ENCODE measurements around the gene CSNK1G2.

Gene CSNK1G2

GRCh38 chr19:1954532-1954933 is 13.6 kb downstream of the CSNK1G2 start:
- TF ChIP-seq, protein P1, sequence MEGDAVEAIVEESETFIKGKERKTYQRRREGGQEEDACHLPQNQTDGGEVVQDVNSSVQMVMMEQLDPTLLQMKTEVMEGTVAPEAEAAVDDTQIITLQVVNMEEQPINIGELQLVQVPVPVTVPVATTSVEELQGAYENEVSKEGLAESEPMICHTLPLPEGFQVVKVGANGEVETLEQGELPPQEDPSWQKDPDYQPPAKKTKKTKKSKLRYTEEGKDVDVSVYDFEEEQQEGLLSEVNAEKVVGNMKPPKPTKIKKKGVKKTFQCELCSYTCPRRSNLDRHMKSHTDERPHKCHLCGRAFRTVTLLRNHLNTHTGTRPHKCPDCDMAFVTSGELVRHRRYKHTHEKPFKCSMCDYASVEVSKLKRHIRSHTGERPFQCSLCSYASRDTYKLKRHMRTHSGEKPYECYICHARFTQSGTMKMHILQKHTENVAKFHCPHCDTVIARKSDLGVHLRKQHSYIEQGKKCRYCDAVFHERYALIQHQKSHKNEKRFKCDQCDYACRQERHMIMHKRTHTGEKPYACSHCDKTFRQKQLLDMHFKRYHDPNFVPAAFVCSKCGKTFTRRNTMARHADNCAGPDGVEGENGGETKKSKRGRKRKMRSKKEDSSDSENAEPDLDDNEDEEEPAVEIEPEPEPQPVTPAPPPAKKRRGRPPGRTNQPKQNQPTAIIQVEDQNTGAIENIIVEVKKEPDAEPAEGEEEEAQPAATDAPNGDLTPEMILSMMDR (IDR thresholded peaks at IDR 0.05; ENCODE audit: low read depth, low read length, missing control alignments), result no peak
- H3K4me3 ChIP-seq (ENCODE audit: low read depth, low read length), result no peak overlapping the region
- DNase-seq (ENCODE audit: low read depth), result no peak

- no peak for DNase-seq (ENCODE audit: low read depth)
- H3K4me3 ChIP-seq (ENCODE audit: low read depth, low read length), result no peak overlapping the region
- TF ChIP-seq, protein P1 (IDR thresholded peaks at IDR 0.05; ENCODE audit: low read depth, low read length, missing control alignments), result no peak
Measured at GRCh38 chr19:1955171-1956121, 14.5 kb downstream of the CSNK1G2 start.

GRCh38 chr19:1956122-1956494 is 15.1 kb downstream of the CSNK1G2 start:
- no peak overlapping the region for H3K4me3 ChIP-seq (ENCODE audit: low read depth, low read length)
- TF ChIP-seq, protein P1 (IDR thresholded peaks at IDR 0.05; ENCODE audit: low read depth, low read length, missing control alignments), result no peak
- DNase-seq (ENCODE audit: low read depth), result no peak

DNA sequence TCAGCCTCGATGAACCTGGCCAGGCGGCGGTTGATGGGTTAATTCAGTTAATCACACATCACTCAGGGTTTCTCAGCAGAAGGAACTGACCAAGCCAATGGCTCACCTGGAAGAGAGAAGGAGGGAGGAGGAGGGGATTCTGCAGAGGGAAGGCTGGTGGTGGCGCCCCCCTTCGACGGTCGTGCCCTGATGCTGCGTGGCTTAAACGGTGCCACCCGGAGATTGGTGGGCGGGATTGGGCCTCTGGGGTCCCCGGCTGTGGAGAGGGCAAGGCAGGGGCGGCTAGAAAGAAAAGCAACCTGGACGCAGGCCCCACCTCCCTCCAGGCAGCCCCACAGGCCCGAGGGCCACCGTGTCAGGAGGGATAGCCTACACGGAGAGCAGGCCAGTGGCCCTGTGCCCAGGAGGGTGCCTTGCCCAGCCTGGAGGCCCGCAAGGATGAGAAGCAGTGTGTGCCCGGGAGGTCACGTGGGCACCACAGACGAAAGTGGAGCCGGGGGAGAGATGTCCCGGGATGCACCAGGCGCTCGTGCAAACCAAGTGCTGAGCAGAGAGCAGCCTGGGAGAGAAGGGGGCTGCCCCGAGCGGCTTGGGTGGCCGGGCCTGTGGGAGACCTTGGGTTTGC is 16.0 kb downstream of the CSNK1G2 start:
- TF ChIP-seq, protein P1 (IDR thresholded peaks at IDR 0.05; ENCODE audit: low read depth, low read length, missing control alignments), result no peak
- H3K4me3 ChIP-seq (ENCODE audit: low read depth, low read length), result no peak overlapping the region
- DNase-seq (ENCODE audit: low read depth), result no peak

DNA sequence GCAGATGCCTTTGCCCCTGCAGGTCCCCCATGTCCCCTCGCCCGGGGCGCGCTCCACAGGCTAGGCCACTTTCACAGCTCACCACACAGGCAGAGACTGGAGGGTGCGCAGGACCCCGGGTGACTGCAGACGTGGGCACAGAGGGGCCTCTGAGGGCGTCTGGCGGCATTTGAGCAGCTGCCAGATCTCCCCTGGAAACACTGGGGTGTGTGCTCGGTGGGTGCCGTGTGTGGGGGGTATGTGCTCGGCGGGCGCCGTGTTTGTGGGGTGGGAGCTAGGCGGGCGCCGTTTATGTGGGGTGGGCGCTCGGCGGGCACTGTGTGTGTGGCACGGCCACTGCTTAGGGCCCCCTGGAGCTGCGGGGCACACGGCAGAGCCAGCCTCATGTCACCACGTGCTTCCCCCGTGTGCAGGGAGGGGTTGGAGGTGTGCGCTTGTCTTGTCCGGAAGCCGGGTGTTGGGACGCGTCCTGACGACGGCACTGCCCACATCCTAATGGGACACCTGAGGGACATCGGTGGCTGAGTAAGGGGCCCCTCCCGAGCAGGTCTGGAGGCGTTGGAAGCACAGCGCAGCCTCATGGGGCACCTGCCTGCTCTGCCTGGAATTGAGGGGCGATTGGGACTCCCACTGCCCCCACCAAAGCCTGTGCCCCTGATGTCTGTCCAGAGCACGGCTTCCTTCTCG is 16.7 kb downstream of the CSNK1G2 start:
- TF ChIP-seq, protein P1 (IDR thresholded peaks at IDR 0.05; ENCODE audit: low read depth, low read length, missing control alignments), result no peak
- no peak overlapping the region for H3K4me3 ChIP-seq (ENCODE audit: low read depth, low read length)
- no peak for DNase-seq (ENCODE audit: low read depth)

DNA sequence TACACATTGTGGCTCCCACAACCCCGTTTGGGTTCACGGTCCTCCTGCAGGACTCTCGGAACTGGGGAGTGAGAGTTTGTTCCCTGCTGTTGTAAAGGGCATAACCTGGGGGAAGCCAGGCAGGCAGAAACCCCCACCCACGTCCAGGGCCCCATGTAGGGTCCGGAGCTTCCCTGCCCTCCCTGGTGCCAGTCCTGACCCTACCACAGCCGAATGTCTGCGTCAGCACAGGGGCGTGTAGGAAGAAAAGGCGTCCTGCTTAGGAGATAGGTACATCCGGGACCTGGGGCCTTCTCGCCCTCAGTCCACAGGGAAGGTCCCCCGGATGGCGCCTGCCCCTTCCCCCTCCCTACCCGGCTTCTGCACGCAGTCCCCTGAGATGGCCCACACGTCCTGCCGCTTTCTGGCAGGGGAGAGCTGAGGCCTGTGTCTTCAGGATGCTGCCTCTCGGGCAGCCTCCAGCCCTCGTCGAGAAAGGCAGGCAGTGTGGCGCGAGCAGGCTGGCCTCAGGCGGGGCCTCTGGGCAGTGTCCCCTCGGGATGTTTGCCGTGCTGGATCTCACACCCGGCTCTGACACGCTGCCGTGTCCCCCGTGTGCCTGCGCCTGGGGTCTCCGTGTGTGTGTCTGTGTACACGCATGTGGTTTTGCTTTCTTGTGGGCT is 19.1 kb downstream of the CSNK1G2 start:
- TF ChIP-seq, protein P1 (IDR thresholded peaks at IDR 0.05; ENCODE audit: low read depth, low read length, missing control alignments), result no peak
- no peak for DNase-seq (ENCODE audit: low read depth)
- no peak overlapping the region for H3K4me3 ChIP-seq (ENCODE audit: low read depth, low read length)
